WTC11 (cell line): Measurements from ENCODE around the gene ALDOA. TPM values are rescaled to one million over a fixed set of nuclear protein-coding genes. Genes with fewer than 3 reads are reported as not detected.

Experiments used
- ATAC-seq: fragments of 200-7000 bp; cut with Tn5 transposase; 2 replicates; pipeline ENCODE4 v1.10.0; 2021; ENCODE audit warnings: mild to moderate bottlenecking, moderate library complexity
- CTCF ChIA-PET: fragments of 300-600 bp; sonication (Branson Sonifier 250); formaldehyde crosslinking; loops from one replicate; lab custom pipeline; 2021; ENCODE audit warnings: antibody characterized with exemption; lab: Charles Lee
- POLR2A ChIA-PET: fragments of 350-600 bp; sonication (Branson Sonifier 250); formaldehyde crosslinking; loops from one replicate; lab custom pipeline; 2021; ENCODE audit warnings: antibody characterized with exemption; lab: Charles Lee
- DNase-seq: peaks from one replicate; pipeline ENCODE4 v3.0.0; 2021; ENCODE audit warnings: low spot score
- H3K27ac Mint-ChIP-seq: 2 replicates; pipeline ENCODE4 v1.8.0; 2021; ENCODE audit warnings: mixed read lengths
- H3K27me3 Mint-ChIP-seq: 2 replicates; pipeline ENCODE4 v1.8.0; 2021; ENCODE audit warnings: low read depth, mild to moderate bottlenecking, moderate library complexity, mixed read lengths
- H3K36me3 Mint-ChIP-seq: 2 replicates; pipeline ENCODE4 v1.8.0; 2021; ENCODE audit warnings: mixed read lengths
- H3K4me1 Mint-ChIP-seq: 2 replicates; pipeline ENCODE4 v1.8.0; 2022; ENCODE audit warnings: mixed read lengths
- H3K4me3 Mint-ChIP-seq: 2 replicates; pipeline ENCODE4 v1.8.0; 2021; ENCODE audit warnings: mild to moderate bottlenecking, moderate library complexity, mixed read lengths
- H3K9me3 Mint-ChIP-seq: 2 replicates; pipeline ENCODE4 v1.8.0; 2021; ENCODE audit warnings: mixed read lengths
- ELF4 ChIP-seq: sonication (generic); formaldehyde crosslinking; IDR thresholded peaks from 2 replicates; pipeline ENCODE4 v1.8.1; 2022; ENCODE audit warnings: low read depth, mild to moderate bottlenecking, moderate library complexity, missing genetic modification reagents
- FOXK1 ChIP-seq: sonication (generic); formaldehyde crosslinking; IDR thresholded peaks from 2 replicates; pipeline ENCODE4 v1.8.0; 2022; ENCODE audit warnings: mild to moderate bottlenecking, moderate library complexity, missing genetic modification reagents
- FOXP1 ChIP-seq: sonication (generic); formaldehyde crosslinking; IDR thresholded peaks from 2 replicates; pipeline ENCODE4 v1.8.0; 2022; ENCODE audit warnings: missing genetic modification reagents, mild to moderate bottlenecking, moderate library complexity, borderline replicate concordance
- GTF2I ChIP-seq: fragments of 250-450 bp; sonication (Bioruptor Pico); conservative IDR thresholded peaks from 2 replicates; pipeline ENCODE4 v1.4.0; 2021; ENCODE audit warnings: mild to moderate bottlenecking
- HMGA2 ChIP-seq: fragments of 250-450 bp; sonication (Bioruptor Pico); IDR thresholded peaks from 2 replicates; pipeline ENCODE4 v1.4.0; 2021; ENCODE audit warnings: mild to moderate bottlenecking, moderate library complexity
- IRF2 ChIP-seq: sonication (generic); formaldehyde crosslinking; IDR thresholded peaks from 2 replicates; pipeline ENCODE4 v1.8.0; 2022; ENCODE audit warnings: low read depth, missing genetic modification reagents, borderline replicate concordance
- KAT7 ChIP-seq: sonication (generic); formaldehyde crosslinking; IDR thresholded peaks from 2 replicates; pipeline ENCODE4 v1.8.1; 2023; ENCODE audit warnings: missing genetic modification reagents, mild to moderate bottlenecking, borderline replicate concordance
- MYBL2 ChIP-seq: sonication (generic); formaldehyde crosslinking; IDR thresholded peaks from 2 replicates; pipeline ENCODE4 v1.8.1; 2023; ENCODE audit warnings: mild to moderate bottlenecking, moderate library complexity, missing genetic modification reagents
- NFYB ChIP-seq: sonication (generic); formaldehyde crosslinking; conservative IDR thresholded peaks from 2 replicates; pipeline ENCODE4 v1.8.0; 2022; ENCODE audit warnings: low read depth, missing genetic modification reagents
- NR1H2 ChIP-seq: sonication (generic); formaldehyde crosslinking; IDR thresholded peaks from 2 replicates; pipeline ENCODE4 v1.9.0; 2021; ENCODE audit warnings: mild to moderate bottlenecking, moderate library complexity, missing genetic modification reagents
- NR3C1 ChIP-seq: sonication (generic); formaldehyde crosslinking; conservative IDR thresholded peaks from 2 replicates; pipeline ENCODE4 v1.8.1; 2023; ENCODE audit warnings: low read depth, mild to moderate bottlenecking, missing genetic modification reagents
- SMAD3 ChIP-seq: sonication (generic); formaldehyde crosslinking; IDR thresholded peaks from 2 replicates; pipeline ENCODE4 v1.8.0; 2022; ENCODE audit warnings: missing genetic modification reagents, mild to moderate bottlenecking, borderline replicate concordance
- TP53 ChIP-seq: sonication (generic); formaldehyde crosslinking; IDR thresholded peaks from 2 replicates; pipeline ENCODE4 v1.8.1; 2023; ENCODE audit warnings: mild to moderate bottlenecking, missing genetic modification reagents
- ZNF219 ChIP-seq: sonication (generic); formaldehyde crosslinking; IDR thresholded peaks from 2 replicates; pipeline ENCODE4 v1.8.0; 2023; ENCODE audit warnings: missing genetic modification reagents, mild to moderate bottlenecking, borderline replicate concordance
- ZNF263 ChIP-seq: sonication (generic); formaldehyde crosslinking; IDR thresholded peaks from 2 replicates; pipeline ENCODE4 v1.8.1; 2022; ENCODE audit warnings: low read depth, mild to moderate bottlenecking, moderate library complexity, missing genetic modification reagents
- ZNF317 ChIP-seq: sonication (generic); formaldehyde crosslinking; IDR thresholded peaks from 2 replicates; pipeline ENCODE4 v1.8.1; 2023; ENCODE audit warnings: low read depth, mild to moderate bottlenecking, moderate library complexity, missing genetic modification reagents, borderline replicate concordance
- ZNF396 ChIP-seq: fragments of 250-450 bp; sonication (Bioruptor Pico); IDR thresholded peaks from 2 replicates; pipeline ENCODE4 v1.8.0; 2021; ENCODE audit warnings: mild to moderate bottlenecking, moderate library complexity, borderline replicate concordance
- total RNA-seq: library from RNA; stranded (reverse); gene quantifications from 3 replicates; pipeline ENCODE4 v1.2.3, GENCODE V29; 2021
- TF ChIP-seq, protein P1 (sequence below): sonication (generic); formaldehyde crosslinking; IDR thresholded peaks from 2 replicates; pipeline ENCODE4 v1.8.0; 2022; ENCODE audit warnings: mild to moderate bottlenecking, missing genetic modification reagents
- TF ChIP-seq, protein P2 (sequence below): fragments of 200-600 bp; IDR thresholded peaks from 2 replicates; pipeline ENCODE4 v1.8.0; 2022; ENCODE audit warnings: antibody characterized with exemption
- TF ChIP-seq, protein P3 (sequence below): fragments of 250-450 bp; sonication (Bioruptor Pico); IDR thresholded peaks from 2 replicates; pipeline ENCODE4 v1.8.0; 2021; ENCODE audit warnings: mild to moderate bottlenecking
- TF ChIP-seq, protein P4 (sequence below): sonication (generic); formaldehyde crosslinking; IDR thresholded peaks from 2 replicates; pipeline ENCODE4 v1.8.1; 2022; ENCODE audit warnings: low read depth, mild to moderate bottlenecking, moderate library complexity, missing genetic modification reagents, borderline replicate concordance
- TF ChIP-seq, protein P5 (sequence below): sonication (generic); formaldehyde crosslinking; IDR thresholded peaks from 2 replicates; pipeline ENCODE4 v1.8.1; 2023; ENCODE audit warnings: mild to moderate bottlenecking, moderate library complexity, missing genetic modification reagents
- TF ChIP-seq, protein P6 (sequence below): sonication (generic); formaldehyde crosslinking; IDR thresholded peaks from 2 replicates; pipeline ENCODE4 v1.8.1; 2022; ENCODE audit warnings: mild to moderate bottlenecking, missing genetic modification reagents, moderate library complexity, borderline replicate concordance

ALDOA gene
- total RNA-seq, 1 experiment from 2014 or later, result 1,537 TPM

DNA sequence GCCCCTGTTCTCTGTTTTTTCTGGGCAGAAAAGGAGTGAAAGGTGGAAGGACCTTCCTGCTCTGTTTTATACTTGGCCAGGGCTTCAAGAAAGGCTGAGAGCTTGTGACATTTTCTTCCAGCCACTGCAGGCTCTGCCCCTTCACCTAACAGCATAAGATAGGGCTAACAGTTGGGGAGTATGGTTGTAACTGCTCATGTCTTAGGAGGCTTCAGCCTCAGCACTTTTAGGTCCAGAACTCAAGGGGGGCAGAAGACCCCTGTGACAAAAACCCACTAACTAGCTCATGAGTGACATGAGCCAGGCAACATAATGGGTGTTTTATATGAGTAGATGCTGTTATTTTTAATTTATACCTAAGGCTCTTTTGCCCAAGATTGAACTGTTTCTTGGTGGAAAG, 4.9 kb downstream of the ALDOA start:
- DNase-seq (no peak), ATAC-seq (no peak)
- H3K36me3 Mint-ChIP-seq, result peaks cover 56% of the 10 kb centered on the region
- H3K4me3 Mint-ChIP-seq, result no peak overlapping the region
- TF ChIP-seq, protein P1, sequence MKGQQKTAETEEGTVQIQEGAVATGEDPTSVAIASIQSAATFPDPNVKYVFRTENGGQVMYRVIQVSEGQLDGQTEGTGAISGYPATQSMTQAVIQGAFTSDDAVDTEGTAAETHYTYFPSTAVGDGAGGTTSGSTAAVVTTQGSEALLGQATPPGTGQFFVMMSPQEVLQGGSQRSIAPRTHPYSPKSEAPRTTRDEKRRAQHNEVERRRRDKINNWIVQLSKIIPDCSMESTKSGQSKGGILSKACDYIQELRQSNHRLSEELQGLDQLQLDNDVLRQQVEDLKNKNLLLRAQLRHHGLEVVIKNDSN (CRISPR knock-in tag), result no peak
- TF ChIP-seq NR1H2 (CRISPR knock-in tag), result no peak
- no peak for TF ChIP-seq ZNF396 (CRISPR knock-in tag)
- no peak for TF ChIP-seq FOXP1
- TF ChIP-seq, protein P2, sequence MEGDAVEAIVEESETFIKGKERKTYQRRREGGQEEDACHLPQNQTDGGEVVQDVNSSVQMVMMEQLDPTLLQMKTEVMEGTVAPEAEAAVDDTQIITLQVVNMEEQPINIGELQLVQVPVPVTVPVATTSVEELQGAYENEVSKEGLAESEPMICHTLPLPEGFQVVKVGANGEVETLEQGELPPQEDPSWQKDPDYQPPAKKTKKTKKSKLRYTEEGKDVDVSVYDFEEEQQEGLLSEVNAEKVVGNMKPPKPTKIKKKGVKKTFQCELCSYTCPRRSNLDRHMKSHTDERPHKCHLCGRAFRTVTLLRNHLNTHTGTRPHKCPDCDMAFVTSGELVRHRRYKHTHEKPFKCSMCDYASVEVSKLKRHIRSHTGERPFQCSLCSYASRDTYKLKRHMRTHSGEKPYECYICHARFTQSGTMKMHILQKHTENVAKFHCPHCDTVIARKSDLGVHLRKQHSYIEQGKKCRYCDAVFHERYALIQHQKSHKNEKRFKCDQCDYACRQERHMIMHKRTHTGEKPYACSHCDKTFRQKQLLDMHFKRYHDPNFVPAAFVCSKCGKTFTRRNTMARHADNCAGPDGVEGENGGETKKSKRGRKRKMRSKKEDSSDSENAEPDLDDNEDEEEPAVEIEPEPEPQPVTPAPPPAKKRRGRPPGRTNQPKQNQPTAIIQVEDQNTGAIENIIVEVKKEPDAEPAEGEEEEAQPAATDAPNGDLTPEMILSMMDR, result no peak
- TF ChIP-seq ZNF317 (CRISPR knock-in tag), result no peak
- H3K9me3 Mint-ChIP-seq, result no peaks in the 10 kb centered on the region
- H3K27ac Mint-ChIP-seq, result no peak overlapping the region
- CTCF ChIA-PET, result interaction anchor here (1.2 to 2.9 kb wide), 2 partner anchors 16 to 22 kb away, joined by 4 to 7 read pairs; no protein-coding TSS in a partner anchor
- H3K4me1 Mint-ChIP-seq, result peaks cover 25% of the 10 kb centered on the region
- H3K27me3 Mint-ChIP-seq, result no peaks in the 10 kb centered on the region
- POLR2A ChIA-PET, result no interaction called here

DNA sequence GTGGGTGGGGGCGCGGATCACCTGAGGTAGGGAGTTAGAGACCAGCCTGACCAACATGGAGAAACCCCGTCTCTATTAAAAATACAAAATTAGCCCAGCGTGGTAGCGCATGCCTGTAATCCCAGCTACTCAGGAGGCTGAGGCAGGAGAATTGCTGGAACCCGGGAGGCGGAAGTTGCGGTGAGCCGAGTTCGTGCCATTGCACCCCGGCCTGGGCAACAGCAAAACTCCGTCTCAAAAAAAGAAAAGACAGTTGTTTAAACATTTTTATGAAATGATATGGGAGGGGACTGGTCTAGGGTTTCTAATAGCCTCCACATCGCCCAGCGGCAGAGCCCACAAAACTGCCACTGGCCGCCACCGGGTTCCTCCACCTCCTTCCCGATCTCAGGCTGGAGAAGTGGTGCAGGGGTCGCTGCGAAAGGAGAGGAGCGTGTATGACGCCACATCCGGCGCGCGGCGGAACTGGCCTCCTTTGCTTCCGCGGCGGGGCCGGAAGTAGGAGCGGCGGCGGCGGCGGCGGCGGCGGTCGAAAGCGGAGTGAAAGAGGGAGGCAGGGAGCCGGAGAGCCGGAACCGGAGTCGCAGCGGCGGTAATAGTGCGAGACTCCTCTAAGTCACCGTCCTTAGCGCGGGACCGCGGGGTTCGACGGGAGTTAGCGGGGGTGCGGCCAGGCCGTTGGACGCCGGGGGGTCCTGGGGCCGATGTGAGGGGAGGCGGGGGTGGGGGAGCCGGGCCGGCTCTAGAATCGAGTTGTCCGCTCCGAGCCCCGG, 10.1 kb downstream of the ALDOA start, which contains the start of gene PPP4C:
Gene PPP4C (plus strand): TSS at position 492 of the 773 bp plus-strand sequence. CDS start 384 bp downstream, outside the sequence.
- peak; percentile 84 for ATAC-seq
- DNase-seq, result peak; percentile 90
- Mint-ChIP-seq H3K27ac (peak within 1 kb of the TSS; percentile 97), H3K4me1 (peaks cover 22% of the 10 kb centered on the region), H3K4me3 (peak within 1 kb of the TSS; percentile 89), H3K9me3 (no peaks in the 10 kb centered on the region), H3K27me3 (no peaks in the 10 kb centered on the region), H3K36me3 (peaks cover 44% of the 10 kb centered on the region)
- POLR2A ChIA-PET, result interaction anchor here (0.7 to 2.1 kb wide), 5 partner anchors 9 to 177 kb away, joined by 3 to 8 read pairs (median 6); partner anchors contain the start of genes ALDOA, SEZ6L2, TBX6 and YPEL3
- CTCF ChIA-PET, result interaction anchor here (1.0 to 6.0 kb wide), 6 partner anchors 10 to 37 kb away, joined by 3 to 45 read pairs (median 8); partner anchors contain the start of genes ALDOA and TBX6
- TF ChIP-seq NFYB (no peak), ELF4 (no peak), TP53 (CRISPR knock-in tag) (no peak), FOXK1 (CRISPR knock-in tag) (peak; percentile 59), KAT7 (no peak), MYBL2 (CRISPR knock-in tag) (0 out of 2 replicates have a peak, but pooled peaks have one; percentile 43), ZNF263 (CRISPR knock-in tag) (no peak), FOXP1 (no peak), NR3C1 (CRISPR knock-in tag) (no peak), ZNF219 (CRISPR knock-in tag) (no peak), SMAD3 (CRISPR knock-in tag) (no peak), HMGA2 (CRISPR knock-in tag) (no peak), GTF2I (CRISPR knock-in tag) (no peak), IRF2 (no peak)
- TF ChIP-seq, protein P3, sequence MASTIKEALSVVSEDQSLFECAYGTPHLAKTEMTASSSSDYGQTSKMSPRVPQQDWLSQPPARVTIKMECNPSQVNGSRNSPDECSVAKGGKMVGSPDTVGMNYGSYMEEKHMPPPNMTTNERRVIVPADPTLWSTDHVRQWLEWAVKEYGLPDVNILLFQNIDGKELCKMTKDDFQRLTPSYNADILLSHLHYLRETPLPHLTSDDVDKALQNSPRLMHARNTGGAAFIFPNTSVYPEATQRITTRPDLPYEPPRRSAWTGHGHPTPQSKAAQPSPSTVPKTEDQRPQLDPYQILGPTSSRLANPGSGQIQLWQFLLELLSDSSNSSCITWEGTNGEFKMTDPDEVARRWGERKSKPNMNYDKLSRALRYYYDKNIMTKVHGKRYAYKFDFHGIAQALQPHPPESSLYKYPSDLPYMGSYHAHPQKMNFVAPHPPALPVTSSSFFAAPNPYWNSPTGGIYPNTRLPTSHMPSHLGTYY, result no peak
- TF ChIP-seq, protein P4, sequence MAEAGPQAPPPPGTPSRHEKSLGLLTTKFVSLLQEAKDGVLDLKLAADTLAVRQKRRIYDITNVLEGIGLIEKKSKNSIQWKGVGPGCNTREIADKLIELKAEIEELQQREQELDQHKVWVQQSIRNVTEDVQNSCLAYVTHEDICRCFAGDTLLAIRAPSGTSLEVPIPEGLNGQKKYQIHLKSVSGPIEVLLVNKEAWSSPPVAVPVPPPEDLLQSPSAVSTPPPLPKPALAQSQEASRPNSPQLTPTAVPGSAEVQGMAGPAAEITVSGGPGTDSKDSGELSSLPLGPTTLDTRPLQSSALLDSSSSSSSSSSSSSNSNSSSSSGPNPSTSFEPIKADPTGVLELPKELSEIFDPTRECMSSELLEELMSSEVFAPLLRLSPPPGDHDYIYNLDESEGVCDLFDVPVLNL, result no peak
- TF ChIP-seq, protein P5, sequence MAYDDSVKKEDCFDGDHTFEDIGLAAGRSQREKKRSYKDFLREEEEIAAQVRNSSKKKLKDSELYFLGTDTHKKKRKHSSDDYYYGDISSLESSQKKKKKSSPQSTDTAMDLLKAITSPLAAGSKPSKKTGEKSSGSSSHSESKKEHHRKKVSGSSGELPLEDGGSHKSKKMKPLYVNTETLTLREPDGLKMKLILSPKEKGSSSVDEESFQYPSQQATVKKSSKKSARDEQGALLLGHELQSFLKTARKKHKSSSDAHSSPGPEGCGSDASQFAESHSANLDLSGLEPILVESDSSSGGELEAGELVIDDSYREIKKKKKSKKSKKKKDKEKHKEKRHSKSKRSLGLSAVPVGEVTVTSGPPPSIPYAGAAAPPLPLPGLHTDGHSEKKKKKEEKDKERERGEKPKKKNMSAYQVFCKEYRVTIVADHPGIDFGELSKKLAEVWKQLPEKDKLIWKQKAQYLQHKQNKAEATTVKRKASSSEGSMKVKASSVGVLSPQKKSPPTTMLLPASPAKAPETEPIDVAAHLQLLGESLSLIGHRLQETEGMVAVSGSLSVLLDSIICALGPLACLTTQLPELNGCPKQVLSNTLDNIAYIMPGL (CRISPR knock-in tag), result peak; percentile 66; the same call in 1 of the 2 replicates
- TF ChIP-seq, protein P1 (CRISPR knock-in tag), result no peak
- TF ChIP-seq, protein P6, sequence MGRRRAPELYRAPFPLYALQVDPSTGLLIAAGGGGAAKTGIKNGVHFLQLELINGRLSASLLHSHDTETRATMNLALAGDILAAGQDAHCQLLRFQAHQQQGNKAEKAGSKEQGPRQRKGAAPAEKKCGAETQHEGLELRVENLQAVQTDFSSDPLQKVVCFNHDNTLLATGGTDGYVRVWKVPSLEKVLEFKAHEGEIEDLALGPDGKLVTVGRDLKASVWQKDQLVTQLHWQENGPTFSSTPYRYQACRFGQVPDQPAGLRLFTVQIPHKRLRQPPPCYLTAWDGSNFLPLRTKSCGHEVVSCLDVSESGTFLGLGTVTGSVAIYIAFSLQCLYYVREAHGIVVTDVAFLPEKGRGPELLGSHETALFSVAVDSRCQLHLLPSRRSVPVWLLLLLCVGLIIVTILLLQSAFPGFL (CRISPR knock-in tag), result no peak
